Measurements from ENCODE around the gene AQP9.
"Not testable (repeated sequence)": the region's sequence is repeated elsewhere in the genome, so short reads cannot be mapped to it uniquely, and the experiment has no call there.

Gene AQP9

GRCh38 chr15:58201516-58201915 is 63.3 kb downstream of the AQP9 start:
- Histone ChIP-seq H3K4me1 (ENCODE audit: control insufficient read depth, insufficient read depth, low read length, poor library complexity, severe bottlenecking) (no peaks in the 10 kb centered on the region), H3K27me3 (replicated peaks; ENCODE audit: control insufficient read depth, insufficient read depth, low read length, poor library complexity, severe bottlenecking) (no peaks in the 10 kb centered on the region), H3K4me3 (ENCODE audit: insufficient read depth, low read depth, low read length, poor library complexity, severe bottlenecking) (no peak overlapping the region), H3K36me3 (ENCODE audit: control insufficient read depth, insufficient read depth, low read length) (no peaks in the 10 kb centered on the region), H3K27ac (ENCODE audit: insufficient read depth, low read length, poor library complexity, severe bottlenecking) (no peak overlapping the region), H3K9me3 (ENCODE audit: control insufficient read depth, low read length) (no peaks in the 10 kb centered on the region)
- DNase-seq: no peak

GRCh38 chr15:58203537-58203936 is 65.4 kb downstream of the AQP9 start:
- H3K36me3 ChIP-seq (ENCODE audit: control insufficient read depth, insufficient read depth, low read length): no peaks in the 10 kb centered on the region
- no peak for DNase-seq
- H3K4me3 ChIP-seq (ENCODE audit: insufficient read depth, low read depth, low read length, poor library complexity, severe bottlenecking): no peak overlapping the region
- no peaks in the 10 kb centered on the region for H3K4me1 ChIP-seq (ENCODE audit: control insufficient read depth, insufficient read depth, low read length, poor library complexity, severe bottlenecking)
- H3K27ac ChIP-seq (ENCODE audit: insufficient read depth, low read length, poor library complexity, severe bottlenecking): no peak overlapping the region
- H3K27me3 ChIP-seq (replicated peaks; ENCODE audit: control insufficient read depth, insufficient read depth, low read length, poor library complexity, severe bottlenecking): no peaks in the 10 kb centered on the region
- no peaks in the 10 kb centered on the region for H3K9me3 ChIP-seq (ENCODE audit: control insufficient read depth, low read length)

GRCh38 chr15:58206151-58206550 is 68.0 kb downstream of the AQP9 start:
- no peak for DNase-seq
- H3K36me3 ChIP-seq (ENCODE audit: control insufficient read depth, insufficient read depth, low read length): no peaks in the 10 kb centered on the region
- no peak overlapping the region for H3K27ac ChIP-seq (ENCODE audit: insufficient read depth, low read length, poor library complexity, severe bottlenecking)
- H3K4me3 ChIP-seq (ENCODE audit: insufficient read depth, low read depth, low read length, poor library complexity, severe bottlenecking): no peak overlapping the region
- H3K27me3 ChIP-seq (replicated peaks; ENCODE audit: control insufficient read depth, insufficient read depth, low read length, poor library complexity, severe bottlenecking): no peaks in the 10 kb centered on the region
- H3K9me3 ChIP-seq (ENCODE audit: control insufficient read depth, low read length): no peaks in the 10 kb centered on the region
- no peaks in the 10 kb centered on the region for H3K4me1 ChIP-seq (ENCODE audit: control insufficient read depth, insufficient read depth, low read length, poor library complexity, severe bottlenecking)

- not testable (repeated sequence) for DNase-seq; H3K36me3 ChIP-seq (ENCODE audit: control insufficient read depth, insufficient read depth, low read length); H3K27ac ChIP-seq (ENCODE audit: insufficient read depth, low read length, poor library complexity, severe bottlenecking)
Measured at GRCh38 chr15:58208217-58208616, 70.0 kb downstream of the AQP9 start.

GRCh38 chr15:58209007-58209481 is 70.9 kb downstream of the AQP9 start:
- H3K9me3 ChIP-seq (ENCODE audit: control insufficient read depth, low read length); H3K4me1 ChIP-seq (ENCODE audit: control insufficient read depth, insufficient read depth, low read length, poor library complexity, severe bottlenecking); H3K4me3 ChIP-seq (ENCODE audit: insufficient read depth, low read depth, low read length, poor library complexity, severe bottlenecking); H3K27me3 ChIP-seq (replicated peaks; ENCODE audit: control insufficient read depth, insufficient read depth, low read length, poor library complexity, severe bottlenecking); H3K36me3 ChIP-seq (ENCODE audit: control insufficient read depth, insufficient read depth, low read length): not testable (repeated sequence)
- peak overlapping the region; percentile 25 for H3K27ac ChIP-seq (ENCODE audit: insufficient read depth, low read length, poor library complexity, severe bottlenecking)
- DNase-seq: peak; percentile 43 to 53 (median 43)

More at GRCh38 chr15:58208217-58208616, 70.0 kb downstream of the AQP9 start:
- H3K9me3 ChIP-seq (ENCODE audit: control insufficient read depth, low read length); H3K27me3 ChIP-seq (replicated peaks; ENCODE audit: control insufficient read depth, insufficient read depth, low read length, poor library complexity, severe bottlenecking); H3K4me3 ChIP-seq (ENCODE audit: insufficient read depth, low read depth, low read length, poor library complexity, severe bottlenecking); H3K4me1 ChIP-seq (ENCODE audit: control insufficient read depth, insufficient read depth, low read length, poor library complexity, severe bottlenecking): not testable (repeated sequence)

GRCh38 chr15:58210031-58210430 is 71.8 kb downstream of the AQP9 start:
- H3K36me3 ChIP-seq (ENCODE audit: control insufficient read depth, insufficient read depth, low read length); H3K27me3 ChIP-seq (replicated peaks; ENCODE audit: control insufficient read depth, insufficient read depth, low read length, poor library complexity, severe bottlenecking); DNase-seq; H3K4me1 ChIP-seq (ENCODE audit: control insufficient read depth, insufficient read depth, low read length, poor library complexity, severe bottlenecking); H3K27ac ChIP-seq (ENCODE audit: insufficient read depth, low read length, poor library complexity, severe bottlenecking); H3K4me3 ChIP-seq (ENCODE audit: insufficient read depth, low read depth, low read length, poor library complexity, severe bottlenecking); H3K9me3 ChIP-seq (ENCODE audit: control insufficient read depth, low read length): not testable (repeated sequence)

GRCh38 chr15:58212909-58213526 is 74.8 kb downstream of the AQP9 start:
- Histone ChIP-seq H3K4me3 (ENCODE audit: insufficient read depth, low read depth, low read length, poor library complexity, severe bottlenecking) (no peak overlapping the region), H3K36me3 (ENCODE audit: control insufficient read depth, insufficient read depth, low read length) (no peaks in the 10 kb centered on the region), H3K27ac (ENCODE audit: insufficient read depth, low read length, poor library complexity, severe bottlenecking) (no peak overlapping the region), H3K9me3 (ENCODE audit: control insufficient read depth, low read length) (no peaks in the 10 kb centered on the region), H3K27me3 (replicated peaks; ENCODE audit: control insufficient read depth, insufficient read depth, low read length, poor library complexity, severe bottlenecking) (no peaks in the 10 kb centered on the region), H3K4me1 (ENCODE audit: control insufficient read depth, insufficient read depth, low read length, poor library complexity, severe bottlenecking) (no peaks in the 10 kb centered on the region)
- no peak for DNase-seq

- no peaks in the 10 kb centered on the region for H3K27me3 ChIP-seq (replicated peaks; ENCODE audit: control insufficient read depth, insufficient read depth, low read length, poor library complexity, severe bottlenecking)
- no peak overlapping the region for H3K4me3 ChIP-seq (ENCODE audit: insufficient read depth, low read depth, low read length, poor library complexity, severe bottlenecking)
- no peak for DNase-seq
- no peaks in the 10 kb centered on the region for H3K9me3 ChIP-seq (ENCODE audit: control insufficient read depth, low read length)
- H3K27ac ChIP-seq (ENCODE audit: insufficient read depth, low read length, poor library complexity, severe bottlenecking): no peak overlapping the region
- no peaks in the 10 kb centered on the region for H3K36me3 ChIP-seq (ENCODE audit: control insufficient read depth, insufficient read depth, low read length)
- no peaks in the 10 kb centered on the region for H3K4me1 ChIP-seq (ENCODE audit: control insufficient read depth, insufficient read depth, low read length, poor library complexity, severe bottlenecking)
Measured at GRCh38 chr15:58213587-58214338, 75.6 kb downstream of the AQP9 start.

- DNase-seq: no peak
- H3K36me3 ChIP-seq (ENCODE audit: control insufficient read depth, insufficient read depth, low read length): no peaks in the 10 kb centered on the region
- no peaks in the 10 kb centered on the region for H3K9me3 ChIP-seq (ENCODE audit: control insufficient read depth, low read length)
- H3K27ac ChIP-seq (ENCODE audit: insufficient read depth, low read length, poor library complexity, severe bottlenecking): no peak overlapping the region
- no peaks in the 10 kb centered on the region for H3K4me1 ChIP-seq (ENCODE audit: control insufficient read depth, insufficient read depth, low read length, poor library complexity, severe bottlenecking)
- H3K4me3 ChIP-seq (ENCODE audit: insufficient read depth, low read depth, low read length, poor library complexity, severe bottlenecking): no peak overlapping the region
- no peaks in the 10 kb centered on the region for H3K27me3 ChIP-seq (replicated peaks; ENCODE audit: control insufficient read depth, insufficient read depth, low read length, poor library complexity, severe bottlenecking)
Measured at GRCh38 chr15:58214591-58215340, 76.6 kb downstream of the AQP9 start.

- Histone ChIP-seq H3K36me3 (ENCODE audit: control insufficient read depth, insufficient read depth, low read length) (no peaks in the 10 kb centered on the region), H3K27me3 (replicated peaks; ENCODE audit: control insufficient read depth, insufficient read depth, low read length, poor library complexity, severe bottlenecking) (no peaks in the 10 kb centered on the region), H3K27ac (ENCODE audit: insufficient read depth, low read length, poor library complexity, severe bottlenecking) (no peak overlapping the region), H3K9me3 (ENCODE audit: control insufficient read depth, low read length) (no peaks in the 10 kb centered on the region), H3K4me3 (ENCODE audit: insufficient read depth, low read depth, low read length, poor library complexity, severe bottlenecking) (no peak overlapping the region), H3K4me1 (ENCODE audit: control insufficient read depth, insufficient read depth, low read length, poor library complexity, severe bottlenecking) (no peaks in the 10 kb centered on the region)
- DNase-seq: no peak
Measured at GRCh38 chr15:58217460-58217859, 79.3 kb downstream of the AQP9 start.

Measured in effector memory CD4-positive, alpha-beta T cell (primary cell).